Bronchial epithelial cell (primary cell): ENCODE data around the gene MYPOP. TPM values are rescaled to one million over a fixed set of nuclear protein-coding genes. Genes with fewer than 3 reads are reported as not detected.
A peak's percentile ranks its signal among the peaks of the same experiment; 100 is the strongest.

Source experiments
- DNase-seq: peaks from one replicate; pipeline ENCODE4 v3.0.0-alpha.2; 2010; ENCODE audit warnings: low read depth
- FAIRE-seq: peaks from 2 replicates; lab custom pipeline; 2011; peaks lifted over from hg19 to GRCh38; lab: Jason Lieb, UNC
- H3K27me3 ChIP-seq: 2 replicates; pipeline ENCODE4 v1.5.1; 2011; ENCODE audit warnings: low read length; ENCODE audit not compliant: control insufficient read depth, insufficient read depth
- H3K36me3 ChIP-seq: 2 replicates; pipeline ENCODE4 v1.5.1; 2011; ENCODE audit warnings: low read length; ENCODE audit not compliant: control insufficient read depth, insufficient read depth
- H3K4me3 ChIP-seq: 2 replicates; pipeline ENCODE4 v1.5.1; 2011; ENCODE audit warnings: mild to moderate bottlenecking, low read depth, low read length, control low read depth
- CTCF ChIP-seq: IDR thresholded peaks from 2 replicates; pipeline ENCODE4 v1.5.1; 2011; ENCODE audit warnings: mild to moderate bottlenecking, moderate library complexity, low read length, control low read depth, inconsistent platforms; ENCODE audit not compliant: insufficient read depth, severe bottlenecking
- total RNA-seq: library from RNA; depleted of rRNA; stranded (reverse); fragments of >200 nt; gene quantifications from 2 replicates; pipeline ENCODE4 v1.2.1, GENCODE V29; 2014

MYPOP gene
- total RNA-seq, 1 donor from 2014 or later, result 0.53 TPM

- no peak overlapping the region for H3K4me3 ChIP-seq
- H3K27me3 ChIP-seq, result no peaks in the 10 kb centered on the region
- peak; percentile 15 for TF ChIP-seq CTCF
- FAIRE-seq (no peak), DNase-seq (no peak)
- H3K36me3 ChIP-seq, result peaks cover 37% of the 10 kb centered on the region
Measured at GRCh38 chr19:45848922-45849321, 53.5 kb downstream of the MYPOP start.

GRCh38 chr19:45847663-45848062 lies 54.8 kb downstream of the MYPOP start:
- Histone ChIP-seq H3K36me3 (peaks cover 34% of the 10 kb centered on the region), H3K4me3 (no peak overlapping the region), H3K27me3 (no peaks in the 10 kb centered on the region)
- FAIRE-seq (no peak), DNase-seq (no peak)
- TF ChIP-seq CTCF, result no peak

- peaks cover 22% of the 10 kb centered on the region for H3K36me3 ChIP-seq
- no peak for FAIRE-seq
- no peak for TF ChIP-seq CTCF
- no peak overlapping the region for H3K4me3 ChIP-seq
- DNase-seq, result no peak
- H3K27me3 ChIP-seq, result no peaks in the 10 kb centered on the region
Measured at GRCh38 chr19:45842198-45842597, 60.2 kb downstream of the MYPOP start.

Other genes with a start within 250 kb of the MYPOP start
- 0.38 and 0.53 TPM in 2 replicates for gene GIPR, start 234.4 kb downstream of the MYPOP start, total RNA-seq
- 429 and 572 TPM in 2 replicates for gene SNRPD2, start 210.7 kb downstream of the MYPOP start, total RNA-seq
- gene QPCTL, start 209.9 kb downstream of the MYPOP start, total RNA-seq, result 7.7 and 11.6 TPM in 2 replicates
- 2.4 and 5.5 TPM in 2 replicates for gene FBXO46, start 171.7 kb downstream of the MYPOP start, total RNA-seq
- gene MEIOSIN, start 169.2 kb downstream of the MYPOP start, total RNA-seq, result not detected in 2 replicates
- 1.7 and 2.1 TPM in 2 replicates for gene SIX5, start 133.4 kb downstream of the MYPOP start, total RNA-seq
- 4.7 and 9.1 TPM in 2 replicates for gene DMPK, start 120.1 kb downstream of the MYPOP start, total RNA-seq
- gene DMWD, start 109.8 kb downstream of the MYPOP start, total RNA-seq, result 25.3 and 29.0 TPM in 2 replicates
- under 0.01 TPM in 1 of 2 replicates, not detected in the other for gene RSPH6A, start 87.3 kb downstream of the MYPOP start, total RNA-seq
- gene SYMPK, start 39.5 kb downstream of the MYPOP start, total RNA-seq, result 27.9 and 29.7 TPM in 2 replicates
- not detected in 2 replicates for gene FOXA3, start 38.3 kb downstream of the MYPOP start, total RNA-seq
- gene IRF2BP1, start 16.5 kb downstream of the MYPOP start, total RNA-seq, result 11.3 and 11.8 TPM in 2 replicates
- gene NANOS2, start 12.2 kb upstream of the MYPOP start, total RNA-seq, result not detected in 2 replicates
- gene NOVA2, start 71.3 kb upstream of the MYPOP start, total RNA-seq, result not detected in 2 replicates
- 10.3 and 12.9 TPM in 2 replicates for gene CCDC61, start 92.9 kb upstream of the MYPOP start, total RNA-seq
- not detected in 2 replicates for gene PGLYRP1, start 120.4 kb upstream of the MYPOP start, total RNA-seq
- not detected in 2 replicates for gene IGFL4, start 138.4 kb upstream of the MYPOP start, total RNA-seq
- gene IGFL3, start 222.1 kb upstream of the MYPOP start, total RNA-seq, result not detected in 2 replicates
- gene IGFL2, start 245.6 kb upstream of the MYPOP start, total RNA-seq, result 2.4 TPM in 1 of 2 replicates, not detected in the other